ENCODE data around the gene MGAT4B.

GRCh38 chr5:179800071-179800695, 6.5 kb downstream of the MGAT4B start:
- TF ChIP-seq POLR2A (IDR thresholded peaks at IDR 0.05; ENCODE audit: low read length), result no peak
- TF ChIP-seq, protein P1, sequence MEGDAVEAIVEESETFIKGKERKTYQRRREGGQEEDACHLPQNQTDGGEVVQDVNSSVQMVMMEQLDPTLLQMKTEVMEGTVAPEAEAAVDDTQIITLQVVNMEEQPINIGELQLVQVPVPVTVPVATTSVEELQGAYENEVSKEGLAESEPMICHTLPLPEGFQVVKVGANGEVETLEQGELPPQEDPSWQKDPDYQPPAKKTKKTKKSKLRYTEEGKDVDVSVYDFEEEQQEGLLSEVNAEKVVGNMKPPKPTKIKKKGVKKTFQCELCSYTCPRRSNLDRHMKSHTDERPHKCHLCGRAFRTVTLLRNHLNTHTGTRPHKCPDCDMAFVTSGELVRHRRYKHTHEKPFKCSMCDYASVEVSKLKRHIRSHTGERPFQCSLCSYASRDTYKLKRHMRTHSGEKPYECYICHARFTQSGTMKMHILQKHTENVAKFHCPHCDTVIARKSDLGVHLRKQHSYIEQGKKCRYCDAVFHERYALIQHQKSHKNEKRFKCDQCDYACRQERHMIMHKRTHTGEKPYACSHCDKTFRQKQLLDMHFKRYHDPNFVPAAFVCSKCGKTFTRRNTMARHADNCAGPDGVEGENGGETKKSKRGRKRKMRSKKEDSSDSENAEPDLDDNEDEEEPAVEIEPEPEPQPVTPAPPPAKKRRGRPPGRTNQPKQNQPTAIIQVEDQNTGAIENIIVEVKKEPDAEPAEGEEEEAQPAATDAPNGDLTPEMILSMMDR (IDR thresholded peaks at IDR 0.05), result no peak
- TF ChIP-seq HDAC2 (IDR thresholded peaks at IDR 0.05), result no peak
- no peak for TF ChIP-seq RCOR1 (IDR thresholded peaks at IDR 0.05; ENCODE audit: low read depth, low read length)
